ENCODE data around the gene HSD17B1.

The HSD17B1 gene

GRCh38 chr17:42518046-42518754 is 34.5 kb upstream of the HSD17B1 start:
- no peak overlapping the region for H3K9ac ChIP-seq (ENCODE audit: low read length)
- H2BK12ac ChIP-seq (ENCODE audit: low read length) = peak overlapping the region; percentile 86
- H3K4me1 ChIP-seq (ENCODE audit: control insufficient read depth in 1 of 2, insufficient read depth in 2 of 2, low read length in 2 of 2) = peaks cover 46 to 47% of the 10 kb centered on the region in 2 experiments
- no peak overlapping the region for H3K4me2 ChIP-seq (ENCODE audit: low read length)
- no peaks in the 10 kb centered on the region for H3K9me3 ChIP-seq (ENCODE audit: insufficient read depth, low read depth, low read length)
- no peak overlapping the region for H3K4ac ChIP-seq (ENCODE audit: low read depth, low read length)
- peak overlapping the region; percentile 16 for H4K8ac ChIP-seq (ENCODE audit: low read depth, low read length)
- H3K36me3 ChIP-seq (ENCODE audit: control insufficient read depth in 1 of 2, insufficient read depth in 2 of 2, low read length in 2 of 2) = peaks cover 31 to 32% of the 10 kb centered on the region in 2 experiments
- H3K4me3 ChIP-seq (ENCODE audit: low read depth, low read length) = no peak overlapping the region
- H3K79me2 ChIP-seq (ENCODE audit: control insufficient read depth, insufficient read depth, low read length, poor library complexity) = peaks cover 3% of the 10 kb centered on the region
- H3K27me3 ChIP-seq (ENCODE audit: insufficient read depth, low read length) = no peaks in the 10 kb centered on the region
- H2AFZ ChIP-seq (ENCODE audit: insufficient read depth, low read length, poor library complexity) = no peak overlapping the region
- H4K91ac ChIP-seq (ENCODE audit: low read depth, low read length) = peak overlapping the region; percentile 93
- no peak overlapping the region for H3K23ac ChIP-seq (ENCODE audit: low read length)
- peak overlapping the region; percentile 75 for H2BK120ac ChIP-seq (ENCODE audit: insufficient read depth, low read length, poor library complexity)
- DNase-seq = peak; percentile 56 to 79
- no peak overlapping the region for H3K18ac ChIP-seq (ENCODE audit: low read length)
- H3K14ac ChIP-seq (ENCODE audit: low read length) = peak overlapping the region; percentile 32
- peak overlapping the region; percentile 37 for H2BK5ac ChIP-seq (ENCODE audit: low read depth, low read length, poor library complexity)
- no peak overlapping the region for H4K12ac ChIP-seq (ENCODE audit: low read depth, low read length)
- no peak overlapping the region for H2AK5ac ChIP-seq (ENCODE audit: low read length)
- H3K79me1 ChIP-seq (ENCODE audit: low read length) = peaks cover 34% of the 10 kb centered on the region
- H3K27ac ChIP-seq (ENCODE audit: low read depth, low read length) = peak overlapping the region; percentile 97
- WGBS (ENCODE audit: extremely low coverage, insufficient coverage, insufficient read length) = no CpG with 5 or more reads among the region's 9 CpGs

- Histone ChIP-seq H4K8ac (ENCODE audit: low read depth, low read length) (peak overlapping the region; percentile 49), H3K27ac (ENCODE audit: low read depth, low read length) (peak overlapping the region; percentile 97), H3K4me1 (ENCODE audit: control insufficient read depth in 1 of 2, insufficient read depth in 2 of 2, low read length in 2 of 2) (peaks cover 46 to 47% of the 10 kb centered on the region in 2 experiments), H3K4ac (ENCODE audit: low read depth, low read length) (peak overlapping the region; percentile 35), H3K4me3 (ENCODE audit: low read depth, low read length) (no peak overlapping the region), H2BK120ac (ENCODE audit: insufficient read depth, low read length, poor library complexity) (peak overlapping the region; percentile 75), H3K9ac (ENCODE audit: low read length) (no peak overlapping the region), H2BK12ac (ENCODE audit: low read length) (peak overlapping the region; percentile 86), H3K36me3 (ENCODE audit: control insufficient read depth in 1 of 2, insufficient read depth in 2 of 2, low read length in 2 of 2) (peaks cover 26% of the 10 kb centered on the region in 2 experiments), H2AK5ac (ENCODE audit: low read length) (peak overlapping the region; percentile 72), H3K14ac (ENCODE audit: low read length) (peak overlapping the region; percentile 87), H3K9me3 (ENCODE audit: insufficient read depth, low read depth, low read length) (no peaks in the 10 kb centered on the region), H4K12ac (ENCODE audit: low read depth, low read length) (no peak overlapping the region), H2AFZ (ENCODE audit: insufficient read depth, low read length, poor library complexity) (peak overlapping the region; percentile 17), H3K79me1 (ENCODE audit: low read length) (peaks cover 34% of the 10 kb centered on the region), H4K91ac (ENCODE audit: low read depth, low read length) (peak overlapping the region; percentile 93), H3K4me2 (ENCODE audit: low read length) (peak overlapping the region; percentile 53), H3K18ac (ENCODE audit: low read length) (peak overlapping the region; percentile 76), H3K23ac (ENCODE audit: low read length) (no peak overlapping the region), H3K27me3 (ENCODE audit: insufficient read depth, low read length) (no peaks in the 10 kb centered on the region), H2BK5ac (ENCODE audit: low read depth, low read length, poor library complexity) (peak overlapping the region; percentile 93), H3K79me2 (ENCODE audit: control insufficient read depth, insufficient read depth, low read length, poor library complexity) (peaks cover 3% of the 10 kb centered on the region)
- WGBS (ENCODE audit: extremely low coverage, insufficient coverage, insufficient read length) = no CpG with 5 or more reads among the region's 6 CpGs
- DNase-seq = no peak
These were observed 33.8 kb upstream of the HSD17B1 start for GRCh38 chr17:42518755-42519545.

GRCh38 chr17:42519546-42520491 is 32.9 kb upstream of the HSD17B1 start:
- H2AFZ ChIP-seq (ENCODE audit: insufficient read depth, low read length, poor library complexity) = no peak overlapping the region
- peaks cover 3% of the 10 kb centered on the region for H3K79me2 ChIP-seq (ENCODE audit: control insufficient read depth, insufficient read depth, low read length, poor library complexity)
- H3K9me3 ChIP-seq (ENCODE audit: insufficient read depth, low read depth, low read length) = no peaks in the 10 kb centered on the region
- no CpG with 5 or more reads among the region's 12 CpGs for WGBS (ENCODE audit: extremely low coverage, insufficient coverage, insufficient read length)
- no peak overlapping the region for H3K4me3 ChIP-seq (ENCODE audit: low read depth, low read length)
- peaks cover 17 to 19% of the 10 kb centered on the region in 2 experiments for H3K36me3 ChIP-seq (ENCODE audit: control insufficient read depth in 1 of 2, insufficient read depth in 2 of 2, low read length in 2 of 2)
- H2BK5ac ChIP-seq (ENCODE audit: low read depth, low read length, poor library complexity) = peak overlapping the region; percentile 93
- peak; percentile 92 to 98 for DNase-seq
- H2BK120ac ChIP-seq (ENCODE audit: insufficient read depth, low read length, poor library complexity) = peak overlapping the region; percentile 93
- H3K14ac ChIP-seq (ENCODE audit: low read length) = peak overlapping the region; percentile 87
- peaks cover 46 to 47% of the 10 kb centered on the region in 2 experiments for H3K4me1 ChIP-seq (ENCODE audit: control insufficient read depth in 1 of 2, insufficient read depth in 2 of 2, low read length in 2 of 2)
- H3K4me2 ChIP-seq (ENCODE audit: low read length) = peak overlapping the region; percentile 53
- peak overlapping the region; percentile 97 for H3K27ac ChIP-seq (ENCODE audit: low read depth, low read length)
- H3K4ac ChIP-seq (ENCODE audit: low read depth, low read length) = peak overlapping the region; percentile 35
- H3K18ac ChIP-seq (ENCODE audit: low read length) = peak overlapping the region; percentile 44
- H3K9ac ChIP-seq (ENCODE audit: low read length) = no peak overlapping the region
- peaks cover 34% of the 10 kb centered on the region for H3K79me1 ChIP-seq (ENCODE audit: low read length)
- peak overlapping the region; percentile 93 for H4K91ac ChIP-seq (ENCODE audit: low read depth, low read length)
- H2BK12ac ChIP-seq (ENCODE audit: low read length) = peak overlapping the region; percentile 86
- peak overlapping the region; percentile 10 for H4K12ac ChIP-seq (ENCODE audit: low read depth, low read length)
- H2AK5ac ChIP-seq (ENCODE audit: low read length) = peak overlapping the region; percentile 65
- H3K23ac ChIP-seq (ENCODE audit: low read length) = no peak overlapping the region
- H4K8ac ChIP-seq (ENCODE audit: low read depth, low read length) = peak overlapping the region; percentile 49
- no peaks in the 10 kb centered on the region for H3K27me3 ChIP-seq (ENCODE audit: insufficient read depth, low read length)

GRCh38 chr17:42520540-42520951 is 32.2 kb upstream of the HSD17B1 start:
- no peaks in the 10 kb centered on the region for H3K27me3 ChIP-seq (ENCODE audit: insufficient read depth, low read length)
- peak overlapping the region; percentile 93 for H2BK120ac ChIP-seq (ENCODE audit: insufficient read depth, low read length, poor library complexity)
- peak overlapping the region; percentile 64 for H4K8ac ChIP-seq (ENCODE audit: low read depth, low read length)
- peak overlapping the region; percentile 79 for H2AK5ac ChIP-seq (ENCODE audit: low read length)
- peak overlapping the region; percentile 71 for H4K12ac ChIP-seq (ENCODE audit: low read depth, low read length)
- H3K79me2 ChIP-seq (ENCODE audit: control insufficient read depth, insufficient read depth, low read length, poor library complexity) = peaks cover 3% of the 10 kb centered on the region
- no peak overlapping the region for H3K9ac ChIP-seq (ENCODE audit: low read length)
- H4K91ac ChIP-seq (ENCODE audit: low read depth, low read length) = peak overlapping the region; percentile 87
- H3K4me2 ChIP-seq (ENCODE audit: low read length) = peak overlapping the region; percentile 12
- peak overlapping the region; percentile 92 for H3K27ac ChIP-seq (ENCODE audit: low read depth, low read length)
- peak overlapping the region; percentile 81 for H3K18ac ChIP-seq (ENCODE audit: low read length)
- H3K14ac ChIP-seq (ENCODE audit: low read length) = peak overlapping the region; percentile 82
- no peak overlapping the region for H3K23ac ChIP-seq (ENCODE audit: low read length)
- WGBS (ENCODE audit: extremely low coverage, insufficient coverage, insufficient read length) = no CpG with 5 or more reads among the region's 9 CpGs
- H3K79me1 ChIP-seq (ENCODE audit: low read length) = peaks cover 34% of the 10 kb centered on the region
- no peaks in the 10 kb centered on the region for H3K9me3 ChIP-seq (ENCODE audit: insufficient read depth, low read depth, low read length)
- H3K4me1 ChIP-seq (ENCODE audit: control insufficient read depth in 1 of 2, insufficient read depth in 2 of 2, low read length in 2 of 2) = peaks cover 46 to 47% of the 10 kb centered on the region in 2 experiments
- H2AFZ ChIP-seq (ENCODE audit: insufficient read depth, low read length, poor library complexity) = peak overlapping the region; percentile 60
- H2BK12ac ChIP-seq (ENCODE audit: low read length) = peak overlapping the region; percentile 94
- H3K36me3 ChIP-seq (ENCODE audit: control insufficient read depth in 1 of 2, insufficient read depth in 2 of 2, low read length in 2 of 2) = peaks cover 17 to 19% of the 10 kb centered on the region in 2 experiments
- no peak for DNase-seq
- peak overlapping the region; percentile 92 for H2BK5ac ChIP-seq (ENCODE audit: low read depth, low read length, poor library complexity)
- no peak overlapping the region for H3K4me3 ChIP-seq (ENCODE audit: low read depth, low read length)
- peak overlapping the region; percentile 64 for H3K4ac ChIP-seq (ENCODE audit: low read depth, low read length)
